H1 (cell line): ENCODE measurements around the gene LCN6. TPM values are rescaled to one million over a fixed set of nuclear protein-coding genes. Genes with fewer than 3 reads are reported as not detected.

Source experiments
- CEBPB ChIP-seq: IDR thresholded peaks from 2 replicates; pipeline ENCODE4 v1.6.1; 2012; ENCODE audit warnings: low read depth, low read length
- EP300 ChIP-seq, 2 experiments: IDR thresholded peaks; 1 replicate in 1 of 2; 2 replicates in 1 of 2; pipeline ENCODE4 v1.6.1; 2011 to 2012; ENCODE audit warnings: low read depth in 2 of 2, low read length in 2 of 2, mild to moderate bottlenecking in 2 of 2, borderline replicate concordance in 1 of 2, inconsistent platforms in 1 of 2, moderate library complexity in 1 of 2
- EZH2 ChIP-seq: fragments of 200-600 bp; sonication (generic); IDR thresholded peaks from 2 replicates; pipeline ENCODE4 v1.7.1; 2012; ENCODE audit warnings: low read depth, mild to moderate bottlenecking, moderate library complexity, low read length, inconsistent platforms; ENCODE audit not compliant: severe bottlenecking
- KDM4A ChIP-seq: IDR thresholded peaks from one replicate; pipeline ENCODE4 v1.7.1; 2012; ENCODE audit warnings: low read depth, mild to moderate bottlenecking, moderate library complexity, low read length, inconsistent platforms; ENCODE audit not compliant: severe bottlenecking
- MAFK ChIP-seq: IDR thresholded peaks from 2 replicates; pipeline ENCODE4 v1.6.1; 2012; ENCODE audit warnings: low read depth, mild to moderate bottlenecking, improper control_type of control experiment, low read length
- NRF1 ChIP-seq: IDR thresholded peaks from 2 replicates; pipeline ENCODE4 v1.6.1; 2011; ENCODE audit warnings: mild to moderate bottlenecking, low read depth, low read length, improper control_type of control experiment
- SIN3A ChIP-seq, 2 experiments: IDR thresholded peaks in 1 of 2; conservative IDR thresholded peaks in 1 of 2; 2 replicates each; pipeline ENCODE4 v1.6.1; 2011 to 2012; ENCODE audit warnings: low read length in 2 of 2, improper control_type of control experiment in 1 of 2, low read depth in 1 of 2, mild to moderate bottlenecking in 1 of 2
- ZNF274 ChIP-seq: IDR thresholded peaks from 2 replicates; pipeline ENCODE4 v1.7.0; 2012; ENCODE audit warnings: low read length, borderline replicate concordance; ENCODE audit errors: extremely low read depth
- polyA plus RNA-seq, 7 experiments: library from polyadenylated mRNA; depleted of rRNA in 3 of 7; stranded (reverse) in 5 of 7; unstranded in 2 of 7; fragments of >200 nt in 5 of 7; fragments of 200-250 nt in 2 of 7; gene quantifications; 1 replicate in 5 of 7; 2 replicates in 1 of 7; 4 replicates in 1 of 7; pipeline versions ENCODE4 v1.2.1 to v1.2.3, GENCODE V29; 2011 to 2013; ENCODE audit warnings: missing spikeins in 2 of 7, mixed read lengths in 2 of 7
- total RNA-seq: library from RNA; stranded (reverse); fragmentation: NEBNext Ultra II Directional; extraction: Animal tissue kit (Norgen Biotek cat#: 25700); gene quantifications from 2 replicates; pipeline ENCODE4 v1.2.1, GENCODE V29; 2021

Gene LCN6
- total and polyA plus RNA-seq, 2 of the 8 experiments (the other 6 are each of a cell fraction or from before 2014, with no cell fraction given), result not detected

DNA sequence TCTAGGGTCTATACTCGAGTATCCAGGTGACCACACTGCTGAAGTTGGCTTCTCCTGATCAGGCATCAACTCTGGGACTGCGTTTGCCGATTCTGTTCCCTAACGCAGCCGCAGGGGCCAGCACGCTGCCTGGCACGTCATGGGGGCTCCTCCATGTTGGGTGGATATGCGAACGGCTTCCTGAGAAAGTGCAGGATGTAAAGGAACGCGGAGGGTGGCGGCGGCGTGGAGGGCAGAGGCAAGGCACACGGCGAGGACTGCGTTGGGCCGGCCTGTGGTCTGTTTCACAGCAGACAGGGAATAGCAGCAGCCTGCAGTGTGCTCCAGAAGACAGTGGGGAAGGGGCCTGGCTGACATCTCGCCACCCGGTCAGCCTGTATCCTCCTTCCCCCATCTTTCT lies 9.4 kb downstream of the LCN6 start (continued):
- no peak for TF ChIP-seq EP300 (IDR thresholded peaks at IDR 0.05; ENCODE audit: borderline replicate concordance in 1 of 2, low read depth in 2 of 2, low read length in 2 of 2)
- no peak for TF ChIP-seq ZNF274
- TF ChIP-seq NRF1, result no peak
- no peak for TF ChIP-seq MAFK
- TF ChIP-seq KDM4A, result no peak
- no peak for TF ChIP-seq EZH2
- TF ChIP-seq CEBPB, result no peak
- TF ChIP-seq SIN3A (conservative IDR thresholded peaks at IDR 0.05 in 1 of 2, IDR thresholded peaks at IDR 0.05 in 1 of 2; ENCODE audit: low read depth in 1 of 2, low read length in 2 of 2), result no peak
